Activated naive CD8-positive, alpha-beta T cell treated with anti-CD3 and anti-CD28 coated beads, Interleukin-2, amount 50 U/mL, for 24 hours (primary cell): ENCODE results near the gene MRPL3.

Source experiments
- ATAC-seq: fragments of 150-1000 bp; cut with Tn5 transposase; one replicate; pipeline ENCODE4 v1.10.0; 2021
- DNase-seq: peaks from one replicate; pipeline ENCODE4 v3.0.0; 2021
- H3K27ac Mint-ChIP-seq: one replicate; pipeline ENCODE4 v1.8.0; 2021; ENCODE audit warnings: mild to moderate bottlenecking, mixed read lengths
- H3K27me3 Mint-ChIP-seq: one replicate; pipeline ENCODE4 v1.8.0; 2021; ENCODE audit warnings: mixed read lengths
- H3K36me3 Mint-ChIP-seq: one replicate; pipeline ENCODE4 v1.8.0; 2021; ENCODE audit warnings: low read depth, mixed read lengths
- H3K4me1 Mint-ChIP-seq: one replicate; pipeline ENCODE4 v1.8.0; 2021; ENCODE audit warnings: mixed read lengths
- H3K4me3 Mint-ChIP-seq: one replicate; pipeline ENCODE4 v1.8.0; 2021; ENCODE audit warnings: mild to moderate bottlenecking, moderate library complexity, mixed read lengths
- H3K9me3 Mint-ChIP-seq: one replicate; pipeline ENCODE4 v1.8.0; 2021; ENCODE audit warnings: mixed read lengths

MRPL3 gene

GRCh38 chr3:131502530-131503319, at the start of gene MRPL3:
MRPL3 (minus strand) TSS chr3:131502971; CDS start chr3:131502821, 150 bp downstream.
- Mint-ChIP-seq H3K4me3 (peak within 1 kb of the TSS; percentile 99), H3K27me3 (no peaks in the 10 kb centered on the region), H3K36me3 (peaks cover 40% of the 10 kb centered on the region), H3K9me3 (no peaks in the 10 kb centered on the region), H3K27ac (peak within 1 kb of the TSS; percentile 98), H3K4me1 (peaks cover 36% of the 10 kb centered on the region)
- peak; percentile 85 for DNase-seq
- peak; percentile 90 for ATAC-seq

- ATAC-seq (no peak), DNase-seq (no peak)
- H3K27ac Mint-ChIP-seq, result no peak overlapping the region
- no peaks in the 10 kb centered on the region for H3K4me1 Mint-ChIP-seq
- no peaks in the 10 kb centered on the region for H3K36me3 Mint-ChIP-seq
- no peaks in the 10 kb centered on the region for H3K27me3 Mint-ChIP-seq
- H3K9me3 Mint-ChIP-seq, result no peaks in the 10 kb centered on the region
- H3K4me3 Mint-ChIP-seq, result no peak overlapping the region
Observed at GRCh38 chr3:131551761-131552160, 49.0 kb upstream of the MRPL3 start.

- ATAC-seq, result no peak
- Mint-ChIP-seq H3K36me3 (no peaks in the 10 kb centered on the region), H3K4me3 (no peak overlapping the region), H3K27ac (no peak overlapping the region), H3K4me1 (no peaks in the 10 kb centered on the region), H3K27me3 (peaks cover 3% of the 10 kb centered on the region), H3K9me3 (no peaks in the 10 kb centered on the region)
- no peak for DNase-seq
Observed at GRCh38 chr3:131550562-131551465, 48.0 kb upstream of the MRPL3 start.

GRCh38 chr3:131549340-131549739, 46.6 kb upstream of the MRPL3 start:
- H3K4me1 Mint-ChIP-seq, result no peaks in the 10 kb centered on the region
- no peak overlapping the region for H3K27ac Mint-ChIP-seq
- H3K4me3 Mint-ChIP-seq, result no peak overlapping the region
- no peak for DNase-seq
- H3K9me3 Mint-ChIP-seq, result no peaks in the 10 kb centered on the region
- peaks cover 6% of the 10 kb centered on the region for H3K27me3 Mint-ChIP-seq
- ATAC-seq, result no peak
- H3K36me3 Mint-ChIP-seq, result no peaks in the 10 kb centered on the region

GRCh38 chr3:131547585-131547984, 44.8 kb upstream of the MRPL3 start:
- H3K36me3 Mint-ChIP-seq, result no peaks in the 10 kb centered on the region
- no peak overlapping the region for H3K27ac Mint-ChIP-seq
- H3K4me3 Mint-ChIP-seq, result no peak overlapping the region
- no peak for ATAC-seq
- no peaks in the 10 kb centered on the region for H3K4me1 Mint-ChIP-seq
- H3K9me3 Mint-ChIP-seq, result no peaks in the 10 kb centered on the region
- peaks cover 6% of the 10 kb centered on the region for H3K27me3 Mint-ChIP-seq
- no peak for DNase-seq

GRCh38 chr3:131546441-131546840, 43.7 kb upstream of the MRPL3 start:
- peaks cover 6% of the 10 kb centered on the region for H3K27me3 Mint-ChIP-seq
- no peaks in the 10 kb centered on the region for H3K36me3 Mint-ChIP-seq
- no peaks in the 10 kb centered on the region for H3K4me1 Mint-ChIP-seq
- H3K27ac Mint-ChIP-seq, result no peak overlapping the region
- ATAC-seq (no peak), DNase-seq (no peak)
- H3K4me3 Mint-ChIP-seq, result no peak overlapping the region
- H3K9me3 Mint-ChIP-seq, result no peaks in the 10 kb centered on the region

GRCh38 chr3:131544557-131544956, 41.8 kb upstream of the MRPL3 start:
- Mint-ChIP-seq H3K4me1 (no peaks in the 10 kb centered on the region), H3K4me3 (no peak overlapping the region), H3K36me3 (no peaks in the 10 kb centered on the region), H3K9me3 (no peaks in the 10 kb centered on the region), H3K27ac (no peak overlapping the region), H3K27me3 (peaks cover 11% of the 10 kb centered on the region)
- ATAC-seq (no peak), DNase-seq (no peak)

- Mint-ChIP-seq H3K27ac (no peak overlapping the region), H3K9me3 (no peaks in the 10 kb centered on the region), H3K4me3 (no peak overlapping the region), H3K27me3 (peaks cover 11% of the 10 kb centered on the region), H3K36me3 (no peaks in the 10 kb centered on the region), H3K4me1 (no peaks in the 10 kb centered on the region)
- ATAC-seq (no peak), DNase-seq (no peak)
Observed at GRCh38 chr3:131543714-131544113, 40.9 kb upstream of the MRPL3 start.

GRCh38 chr3:131541288-131541687, 38.5 kb upstream of the MRPL3 start:
- no peaks in the 10 kb centered on the region for H3K36me3 Mint-ChIP-seq
- H3K9me3 Mint-ChIP-seq, result no peaks in the 10 kb centered on the region
- ATAC-seq, result no peak
- H3K4me1 Mint-ChIP-seq, result no peaks in the 10 kb centered on the region
- H3K4me3 Mint-ChIP-seq, result no peak overlapping the region
- no peak overlapping the region for H3K27ac Mint-ChIP-seq
- peaks cover 11% of the 10 kb centered on the region for H3K27me3 Mint-ChIP-seq
- no peak for DNase-seq

- no peak for DNase-seq
- Mint-ChIP-seq H3K4me3 (no peak overlapping the region), H3K27me3 (peaks cover 11% of the 10 kb centered on the region)
Observed at GRCh38 chr3:131540821-131541220, 38.0 kb upstream of the MRPL3 start.

GRCh38 chr3:131540143-131540542, 37.4 kb upstream of the MRPL3 start:
- Mint-ChIP-seq H3K27me3 (peaks cover 9% of the 10 kb centered on the region), H3K9me3 (no peaks in the 10 kb centered on the region), H3K36me3 (no peaks in the 10 kb centered on the region), H3K4me1 (no peaks in the 10 kb centered on the region), H3K4me3 (no peak overlapping the region), H3K27ac (no peak overlapping the region)
- DNase-seq (no peak), ATAC-seq (no peak)

More at GRCh38 chr3:131540821-131541220, 38.0 kb upstream of the MRPL3 start:
- H3K4me1 Mint-ChIP-seq, result no peaks in the 10 kb centered on the region
- H3K36me3 Mint-ChIP-seq, result no peaks in the 10 kb centered on the region
- H3K27ac Mint-ChIP-seq, result no peak overlapping the region
- no peaks in the 10 kb centered on the region for H3K9me3 Mint-ChIP-seq
- ATAC-seq, result no peak

GRCh38 chr3:131538968-131539367, 36.2 kb upstream of the MRPL3 start:
- Mint-ChIP-seq H3K4me3 (no peak overlapping the region), H3K27ac (no peak overlapping the region), H3K9me3 (no peaks in the 10 kb centered on the region), H3K36me3 (no peaks in the 10 kb centered on the region), H3K4me1 (no peaks in the 10 kb centered on the region), H3K27me3 (peaks cover 9% of the 10 kb centered on the region)
- DNase-seq (no peak), ATAC-seq (no peak)

GRCh38 chr3:131537531-131537930, 34.8 kb upstream of the MRPL3 start:
- no peak for ATAC-seq
- DNase-seq, result no peak
- no peak overlapping the region for H3K27ac Mint-ChIP-seq
- no peaks in the 10 kb centered on the region for H3K36me3 Mint-ChIP-seq
- no peaks in the 10 kb centered on the region for H3K9me3 Mint-ChIP-seq
- H3K4me1 Mint-ChIP-seq, result no peaks in the 10 kb centered on the region
- H3K27me3 Mint-ChIP-seq, result peaks cover 12% of the 10 kb centered on the region
- no peak overlapping the region for H3K4me3 Mint-ChIP-seq

GRCh38 chr3:131535596-131535995, 32.8 kb upstream of the MRPL3 start:
- Mint-ChIP-seq H3K9me3 (no peaks in the 10 kb centered on the region), H3K4me3 (no peak overlapping the region), H3K27me3 (peaks cover 18% of the 10 kb centered on the region), H3K36me3 (no peaks in the 10 kb centered on the region), H3K4me1 (no peaks in the 10 kb centered on the region), H3K27ac (no peak overlapping the region)
- ATAC-seq (no peak), DNase-seq (no peak)

GRCh38 chr3:131535131-131535530, 32.4 kb upstream of the MRPL3 start:
- no peak for DNase-seq
- no peak for ATAC-seq
- Mint-ChIP-seq H3K36me3 (no peaks in the 10 kb centered on the region), H3K9me3 (no peaks in the 10 kb centered on the region), H3K27me3 (peaks cover 14% of the 10 kb centered on the region), H3K27ac (no peak overlapping the region), H3K4me1 (no peaks in the 10 kb centered on the region), H3K4me3 (no peak overlapping the region)
